ENCODE results near the gene MESD. TPM values are rescaled to one million over a fixed set of nuclear protein-coding genes. Genes with fewer than 3 reads are reported as not detected.

The MESD gene
- total and polyA plus RNA-seq, 9 of the 15 experiments (the other 6 are each of a cell fraction or from before 2014, with no cell fraction given) = 11.3 to 39.7 (median 22.8) TPM

GRCh38 chr15:80916056-80916455 lies 73.6 kb downstream of the MESD start:
- in situ Hi-C loops (cut with MboI) = no loop called here
- H2AFZ ChIP-seq (ENCODE audit: low read depth, low read length) = no peak overlapping the region
- peaks cover 3 to 48% of the 10 kb centered on the region in 2 experiments for H3K27me3 ChIP-seq (ENCODE audit: control insufficient read depth in 2 of 2, insufficient read depth in 2 of 2, low read length in 2 of 2)
- H3K9me1 ChIP-seq (ENCODE audit: control insufficient read depth, insufficient read depth, low read length) = no peaks in the 10 kb centered on the region
- 9% methylated on average over 7 of the region's 7 CpGs for WGBS (ENCODE audit: insufficient coverage, low coverage, missing lambda C conversion rate)
- FAIRE-seq (peak; percentile 6), ATAC-seq (no peak), DNase-seq (ENCODE audit: extremely low read depth in 1 of 4, low spot score in 3 of 4) (no peak)
- no peaks in the 10 kb centered on the region; a peak in 1 of 5 replicates for H3K4me1 ChIP-seq (replicated peaks in 1 of 2; ENCODE audit: control insufficient read depth in 2 of 2, insufficient read depth in 2 of 2, low read length in 2 of 2)
- ChIA-PET POLR2A (interaction anchor here (0.7 kb wide), 1 partner anchor 671 kb away, joined by 3 read pairs; no protein-coding TSS in a partner anchor), CTCF (ENCODE audit: low intra/inter-chr PET ratio) (no interaction called here)
- H3K4me3 ChIP-seq = no peak overlapping the region
- H3K9me3 ChIP-seq (replicated peaks; ENCODE audit: control insufficient read depth, insufficient read depth, low read depth, low read length) = no peaks in the 10 kb centered on the region
- no TSS peak for BruUV-seq (replicated peaks)
- intact Hi-C loops (cut with micrococcal nuclease) = no loop called here
- H3K9ac ChIP-seq (ENCODE audit: insufficient read depth in 1 of 2, low read depth in 2 of 2, low read length in 2 of 2) = no peak overlapping the region
- H4K20me1 ChIP-seq (replicated peaks; ENCODE audit: control insufficient read depth, insufficient read depth, low read length) = no peaks in the 10 kb centered on the region; the same call in none of the 2 replicates
- no peak overlapping the region for H3K4me2 ChIP-seq (ENCODE audit: insufficient read depth, low read length)
- no peak overlapping the region for H3K27ac ChIP-seq (ENCODE audit: extremely low read depth, low read depth, low read length)
- no peaks in the 10 kb centered on the region for H3K36me3 ChIP-seq (ENCODE audit: control insufficient read depth, insufficient read depth, low read length)
- no peaks in the 10 kb centered on the region for H3K79me2 ChIP-seq (ENCODE audit: control insufficient read depth, insufficient read depth, low read length)
- no peak for TF ChIP-seq ZNF511 (CRISPR knock-in tag; IDR thresholded peaks at IDR 0.05)
- no peak for TF ChIP-seq ZNF740 (CRISPR knock-in tag; IDR thresholded peaks at IDR 0.05)
- TF ChIP-seq ZNF740 (tag; IDR thresholded peaks at IDR 0.05) = no peak
- no peak for TF ChIP-seq ZNF174 (CRISPR knock-in tag; IDR thresholded peaks at IDR 0.05)
- no peak for TF ChIP-seq GTF2A2 (tag; IDR thresholded peaks at IDR 0.05)
- TF ChIP-seq ZNF668 (CRISPR knock-in tag; IDR thresholded peaks at IDR 0.05) = no peak
- TF ChIP-seq ZBTB26 (CRISPR knock-in tag; IDR thresholded peaks at IDR 0.05) = no peak
- no peak for TF ChIP-seq ASH1L (IDR thresholded peaks at IDR 0.05; ENCODE audit: borderline replicate concordance, low read depth, partially characterized antibody)
- no peak for TF ChIP-seq HOXB6 (CRISPR knock-in tag; IDR thresholded peaks at IDR 0.05; ENCODE audit: borderline replicate concordance)
- no peak for TF ChIP-seq GMEB1 (CRISPR knock-in tag; IDR thresholded peaks at IDR 0.05)
- no peak for TF ChIP-seq ZNF696 (CRISPR knock-in tag; conservative IDR thresholded peaks at IDR 0.05)
- no peak for TF ChIP-seq ESRRB (CRISPR knock-in tag; IDR thresholded peaks at IDR 0.05; ENCODE audit: borderline replicate concordance)
- no peak for TF ChIP-seq ZNF780A (CRISPR knock-in tag; IDR thresholded peaks at IDR 0.05)
- no peak for TF ChIP-seq POLR2A (conservative IDR thresholded peaks at IDR 0.05)
- TF ChIP-seq PHTF2 (CRISPR knock-in tag; IDR thresholded peaks at IDR 0.05) = no peak
- no peak for TF ChIP-seq ZNF444 (CRISPR knock-in tag; IDR thresholded peaks at IDR 0.05)
- TF ChIP-seq ZNF79 (CRISPR knock-in tag; IDR thresholded peaks at IDR 0.05; ENCODE audit: low read depth) = no peak
- no peak for TF ChIP-seq PHF21A (IDR thresholded peaks at IDR 0.05; ENCODE audit: borderline replicate concordance, low read depth)
- no peak for TF ChIP-seq ZNF436 (CRISPR knock-in tag; IDR thresholded peaks at IDR 0.05)
- no peak for TF ChIP-seq CCNT2 (IDR thresholded peaks at IDR 0.05; ENCODE audit: borderline replicate concordance, extremely low read depth, insufficient read length, low read depth, low read length)
